Activated T-helper 2 cell treated with anti-CD3 and anti-CD28 coated beads, Interferon-gamma antibody, Interleukin-2, Interleukin-4, amounts not matched to agents 10 μg/mL and 5 μg/mL and 100 μg/mL, durations not matched to agents 14 hours and 24 hours and 36 hours (primary cell): ENCODE measurements around the gene DKK3. TPM values are rescaled to one million over a fixed set of nuclear protein-coding genes. Genes with fewer than 3 reads are reported as not detected.

Experiments used
- total RNA-seq: library from RNA; stranded (reverse); gene quantifications from 2 replicates; pipeline ENCODE4 v1.2.3, GENCODE V29; 2022

Gene DKK3
- total RNA-seq, 1 donor from 2014 or later = not detected

Other genes starting within 250 kb of the DKK3 start
- gene USP47, start 166.7 kb downstream of the DKK3 start, total RNA-seq = 52.1 and 55.8 TPM in 2 replicates
- 736 TPM in 2 replicates for gene MICAL2, start 102.0 kb upstream of the DKK3 start, total RNA-seq